HG03095 (cell line): Measurements from ENCODE around the gene PSMG3.

ENCODE experiments used
- ATAC-seq: cut with Tn5 transposase; IDR thresholded peaks from one replicate; pipeline ENCODE4 v1.9.1; 2021; ENCODE audit warnings: moderate library complexity; ENCODE audit not compliant: unreplicated experiment

The PSMG3 gene

DNA sequence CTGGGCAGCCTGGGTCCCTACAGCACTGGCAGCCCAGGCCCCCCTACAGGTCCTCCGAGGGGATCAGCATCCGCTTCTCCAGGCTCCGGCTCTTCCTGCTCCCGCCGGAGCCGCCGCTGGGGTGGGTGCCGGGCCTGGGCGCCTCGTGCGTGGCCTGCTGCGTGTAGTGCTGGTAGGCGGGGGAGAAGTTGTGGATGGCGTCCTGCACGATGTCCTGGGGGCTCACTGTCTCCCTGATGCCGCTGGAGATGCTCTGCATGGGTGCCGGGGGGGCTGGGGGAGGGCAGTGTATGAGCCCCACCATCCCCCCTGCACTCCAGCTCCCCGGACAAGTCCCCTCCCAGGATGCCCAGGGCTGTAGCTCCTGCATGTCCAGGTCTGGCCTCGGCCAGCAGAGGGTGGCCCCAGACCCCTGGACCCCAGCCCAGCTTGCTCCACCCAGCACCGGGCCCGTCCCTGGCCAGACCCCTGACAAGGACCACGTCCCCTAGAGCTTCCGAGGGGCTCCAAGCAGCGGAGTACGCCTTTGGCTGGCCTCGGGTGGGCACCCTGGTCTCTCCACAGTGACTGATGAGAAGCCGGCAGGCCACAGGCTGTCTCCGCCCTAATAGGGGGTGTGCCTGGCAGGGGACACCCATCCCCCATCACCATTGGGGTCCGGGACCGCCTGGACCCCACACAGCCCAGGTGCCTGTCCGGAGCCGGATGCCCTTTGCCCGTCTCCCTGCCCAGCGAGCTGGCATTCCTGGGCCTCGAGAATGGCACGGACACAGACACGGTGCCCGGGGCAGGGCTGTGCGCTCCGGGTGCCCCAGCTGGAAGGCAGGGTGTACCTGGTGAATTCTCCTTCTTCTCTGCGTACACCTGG, 22.7 kb downstream of the PSMG3 start:
- ATAC-seq = no peak

- ATAC-seq = no peak
Observed at GRCh38 chr7:1546274-1546908, 23.4 kb downstream of the PSMG3 start.

DNA sequence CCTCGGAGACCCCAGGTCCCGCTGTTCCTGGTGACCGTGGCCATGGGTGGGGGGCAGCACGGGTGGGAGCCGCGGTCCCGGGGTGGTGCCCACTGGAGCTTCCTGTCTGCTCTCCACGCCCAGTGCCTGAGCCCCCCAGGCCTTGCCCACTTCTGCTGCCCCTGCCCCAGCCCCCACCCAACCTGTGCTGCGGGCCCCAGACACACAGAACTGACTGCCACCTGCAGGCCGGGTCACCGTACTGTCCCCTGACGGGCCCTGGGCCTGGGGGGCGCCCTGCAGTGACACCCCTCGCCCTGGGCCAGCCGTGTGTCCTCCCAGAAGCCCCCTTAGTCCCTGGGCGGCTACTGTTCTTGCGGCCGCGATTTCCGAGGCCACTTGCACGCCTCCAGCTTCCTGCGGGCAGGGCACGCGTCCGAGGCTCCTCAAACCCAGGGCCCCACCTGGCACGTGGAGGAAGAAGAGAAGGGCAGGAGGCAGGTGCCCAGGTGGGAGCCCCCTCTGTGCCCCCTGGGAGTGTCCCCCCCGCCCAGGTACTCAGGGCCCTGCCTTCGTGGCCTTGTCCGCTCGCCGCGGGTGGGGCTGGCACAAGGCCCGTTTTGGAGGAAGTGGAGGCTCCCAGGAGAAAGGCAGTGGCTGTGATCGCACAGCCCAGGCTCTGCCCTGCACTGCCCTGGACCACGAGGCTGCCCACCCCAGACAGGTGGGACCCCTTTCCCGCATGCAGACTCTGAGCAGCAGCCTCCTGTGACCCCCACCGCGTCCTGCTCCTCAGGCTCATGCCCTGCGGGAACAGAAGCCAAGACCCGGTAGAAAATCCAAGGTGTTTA, 24.2 kb downstream of the PSMG3 start:
- ATAC-seq = no peak

DNA sequence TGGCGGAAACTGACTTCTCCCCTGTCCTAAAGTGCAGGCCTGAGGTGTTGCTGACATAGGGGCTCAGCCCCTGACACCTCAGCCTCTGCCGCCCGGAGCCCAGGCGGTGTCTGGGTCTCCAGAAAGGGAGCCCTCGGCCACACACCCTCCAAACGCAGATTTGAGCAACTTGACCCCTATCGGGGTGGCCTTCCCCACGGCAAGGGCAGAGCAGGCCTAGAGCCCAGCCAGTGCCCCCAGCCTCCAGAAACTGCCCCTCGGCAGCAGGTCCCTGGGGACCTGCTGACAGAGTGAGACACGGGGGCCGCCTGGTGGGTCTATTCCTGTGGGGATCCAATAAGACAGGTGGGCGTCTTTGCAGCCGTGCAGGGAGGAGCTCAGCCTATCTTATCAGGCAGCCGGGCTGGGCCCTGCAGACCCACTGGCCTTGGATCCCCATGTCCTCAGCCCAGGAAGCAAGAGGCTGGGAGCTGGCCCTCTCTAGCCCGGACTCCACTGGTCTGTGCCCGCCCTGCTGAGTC, 24.9 kb downstream of the PSMG3 start:
- ATAC-seq = no peak

- ATAC-seq = no peak
Observed at GRCh38 chr7:1544178-1544895, 25.5 kb downstream of the PSMG3 start.

DNA sequence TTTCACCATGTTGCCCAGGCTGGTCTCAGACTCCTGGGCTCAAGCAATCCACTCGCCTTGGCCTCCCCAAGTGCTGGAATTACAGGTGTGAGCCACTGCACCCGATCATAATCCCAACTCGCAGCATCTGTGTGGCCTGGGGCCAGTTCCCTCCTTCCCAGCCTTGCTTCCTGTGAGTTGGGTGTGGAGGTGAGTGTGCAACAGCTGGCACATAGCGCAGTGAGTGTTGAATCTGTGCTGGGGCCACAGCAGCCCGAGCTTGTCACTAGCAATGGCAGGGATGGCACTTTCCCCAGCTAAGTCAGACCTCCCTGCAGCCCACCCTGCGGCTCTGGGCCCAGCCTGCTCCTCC, 26.0 kb downstream of the PSMG3 start:
- ATAC-seq = no peak

DNA sequence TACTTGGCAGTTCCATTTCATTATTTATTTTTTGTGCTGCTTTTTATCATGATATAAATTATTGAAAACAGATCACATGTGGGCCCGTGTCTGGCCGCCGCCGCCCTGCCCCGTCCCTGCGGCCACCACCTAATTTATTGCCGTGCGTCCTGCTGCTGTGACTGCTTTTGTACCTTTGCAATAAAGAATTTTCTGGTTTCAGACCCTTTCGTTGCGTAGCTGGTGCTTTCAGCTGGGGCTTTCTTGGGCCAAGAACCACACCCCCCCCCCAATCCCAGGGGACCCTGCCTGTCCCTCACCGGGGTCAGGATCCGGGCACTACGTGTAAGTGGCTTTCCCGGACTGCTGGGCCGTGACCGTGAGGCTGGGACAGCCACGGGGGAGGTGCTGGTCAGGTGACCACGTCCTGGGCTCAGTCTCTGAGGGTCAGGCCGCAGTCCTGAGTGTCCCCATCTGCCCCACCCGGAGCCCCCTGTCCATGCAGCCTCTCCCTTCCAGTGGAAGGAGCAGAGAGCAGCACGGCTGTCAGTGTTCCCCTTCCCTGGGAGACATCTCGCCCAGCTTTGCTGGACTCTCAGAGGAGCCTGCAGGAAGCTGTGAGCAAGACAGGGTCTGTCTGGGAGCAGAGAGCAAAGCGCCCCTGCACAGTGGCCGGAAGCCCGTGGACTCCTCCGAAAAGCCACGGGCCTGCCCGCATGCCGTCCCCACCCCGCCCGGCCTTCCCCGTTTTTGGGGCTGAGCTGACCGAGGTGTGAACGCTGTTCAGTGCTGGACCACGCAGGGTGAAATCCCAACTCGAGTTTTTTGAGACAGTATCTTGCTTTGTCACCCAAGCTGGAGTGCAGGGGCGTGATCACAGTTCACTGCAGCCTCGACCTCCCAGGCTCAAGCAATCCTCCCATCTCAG, 26.7 kb downstream of the PSMG3 start:
- ATAC-seq = no peak

DNA sequence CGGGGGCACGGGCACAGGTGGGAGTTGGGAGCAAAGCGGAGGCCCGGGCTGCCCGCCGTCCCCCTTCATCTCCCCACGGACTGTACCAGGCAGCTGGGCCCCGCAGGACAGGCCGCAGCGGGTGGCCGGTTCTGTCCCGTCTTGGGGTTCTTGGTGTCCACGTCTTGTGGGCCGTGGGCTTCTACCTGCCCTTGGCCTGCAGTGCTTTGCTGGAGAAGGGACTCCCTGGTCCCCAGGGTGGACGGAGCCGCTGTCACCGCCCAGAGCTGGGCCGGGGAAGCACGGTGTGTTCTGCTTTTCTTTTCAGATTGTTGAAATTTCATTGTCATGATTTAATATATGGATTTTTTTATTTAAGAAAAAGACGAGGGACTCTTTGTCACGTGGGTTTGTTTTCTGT, 27.5 kb downstream of the PSMG3 start:
- no peak for ATAC-seq

DNA sequence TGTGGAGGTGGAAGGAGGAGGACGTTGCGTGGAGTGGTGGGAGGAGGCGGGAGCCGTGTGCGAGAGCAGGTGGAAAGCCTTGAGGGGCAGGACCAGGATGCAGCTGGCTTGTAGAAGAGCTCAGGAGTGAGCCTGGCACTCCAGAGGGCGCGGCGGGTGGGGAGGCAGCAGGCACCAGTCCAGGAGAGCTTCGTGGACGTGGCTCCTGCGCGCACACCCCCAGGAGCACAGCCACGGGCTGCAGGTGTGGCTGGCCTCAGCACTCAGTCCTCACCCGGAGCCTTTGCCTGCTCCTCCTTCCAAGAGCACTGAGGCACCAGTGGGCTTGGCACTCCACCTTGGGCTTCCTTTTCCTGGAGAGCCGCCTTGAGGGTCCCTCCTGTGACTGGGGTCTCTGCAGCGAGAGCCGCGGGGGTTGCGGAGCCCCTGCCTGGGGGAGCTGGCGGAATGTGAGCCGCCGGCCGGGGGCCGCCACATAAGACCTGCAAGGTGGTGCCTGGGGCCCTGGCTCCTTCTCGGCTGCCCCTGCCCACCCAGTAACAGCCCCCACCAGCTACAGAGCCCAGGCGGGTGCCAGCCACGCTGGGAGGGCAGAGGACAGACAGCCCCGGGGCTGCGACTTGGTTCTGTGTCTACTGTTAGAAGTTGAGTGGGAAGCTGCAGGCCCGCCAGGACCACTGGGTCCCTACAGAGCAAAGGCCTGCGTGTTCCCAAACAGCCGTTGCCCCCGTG, 28.2 kb downstream of the PSMG3 start:
- no peak for ATAC-seq

- no peak for ATAC-seq
Observed at GRCh38 chr7:1540776-1541271, 29.0 kb downstream of the PSMG3 start.

DNA sequence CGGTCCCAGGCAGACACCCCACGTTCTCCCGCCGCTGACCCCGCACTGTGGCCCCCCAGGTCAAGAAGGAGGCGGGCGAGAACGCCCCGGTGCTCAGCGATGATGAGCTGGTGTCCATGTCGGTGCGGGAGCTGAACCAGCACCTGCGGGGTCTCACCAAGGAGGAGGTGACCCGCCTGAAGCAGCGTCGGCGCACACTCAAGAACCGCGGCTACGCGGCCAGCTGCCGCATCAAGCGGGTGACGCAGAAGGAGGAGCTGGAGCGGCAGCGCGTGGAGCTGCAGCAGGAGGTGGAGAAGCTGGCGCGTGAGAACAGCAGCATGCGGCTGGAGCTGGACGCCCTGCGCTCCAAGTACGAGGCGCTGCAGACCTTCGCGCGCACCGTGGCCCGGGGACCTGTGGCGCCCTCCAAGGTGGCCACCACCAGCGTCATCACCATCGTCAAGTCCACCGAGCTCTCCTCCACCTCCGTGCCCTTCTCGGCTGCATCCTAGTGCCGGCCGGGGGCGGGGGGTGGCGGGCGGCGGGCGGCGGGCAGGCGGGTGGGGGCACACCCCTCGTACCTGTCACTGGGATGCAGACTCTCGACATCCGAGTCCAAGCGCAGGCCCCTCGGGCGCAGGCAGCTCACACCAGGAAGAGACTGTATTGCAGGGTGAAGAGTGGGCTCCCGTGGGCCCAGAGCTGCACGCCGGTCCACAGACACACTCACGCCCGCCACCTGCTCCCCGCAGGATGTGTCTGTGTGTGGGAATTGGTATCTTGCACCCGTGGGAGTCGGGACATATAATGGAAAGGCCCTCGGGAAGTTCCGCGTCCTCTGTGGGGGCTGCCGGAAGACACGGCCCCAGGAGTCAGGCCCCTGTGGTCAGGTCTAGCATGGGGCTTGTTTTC, 29.7 kb downstream of the PSMG3 start:
- ATAC-seq = no peak

DNA sequence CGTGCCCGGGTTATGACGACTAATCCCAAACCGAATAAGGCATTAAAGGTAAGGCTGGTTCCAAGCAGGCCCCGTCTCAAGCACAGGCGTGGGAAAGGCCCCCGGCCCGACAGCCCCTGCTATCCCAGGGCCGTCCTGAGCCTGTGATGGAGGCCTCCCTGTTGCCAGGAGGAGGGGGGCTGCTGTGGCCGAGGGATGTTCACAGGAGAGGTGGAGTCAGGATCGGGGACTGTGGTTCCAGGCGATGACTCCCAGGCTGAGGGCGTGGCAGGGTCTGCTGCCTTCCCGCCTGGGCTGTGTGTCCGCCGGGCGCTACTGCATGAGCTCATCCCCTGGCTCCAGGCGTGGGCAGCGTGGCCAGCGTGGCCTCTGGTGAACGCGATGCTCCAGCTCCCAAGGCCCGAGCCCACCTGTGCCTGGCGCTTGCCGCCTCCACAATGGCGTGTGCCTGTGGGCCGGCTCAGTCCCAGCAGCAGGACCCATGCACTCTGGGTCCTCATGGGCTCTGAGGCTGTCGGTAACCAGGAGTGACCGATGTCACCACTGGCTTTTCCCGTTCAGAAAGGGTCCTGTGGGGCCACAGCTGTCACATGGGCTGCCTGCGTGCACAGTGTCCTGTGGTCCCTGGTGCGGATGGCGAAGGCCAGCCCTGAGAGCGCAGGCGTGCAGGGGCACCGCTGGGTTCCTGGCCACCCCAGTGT, 30.5 kb downstream of the PSMG3 start:
- no peak for ATAC-seq

- ATAC-seq = no peak
Observed at GRCh38 chr7:1538544-1539180, 31.2 kb downstream of the PSMG3 start.

DNA sequence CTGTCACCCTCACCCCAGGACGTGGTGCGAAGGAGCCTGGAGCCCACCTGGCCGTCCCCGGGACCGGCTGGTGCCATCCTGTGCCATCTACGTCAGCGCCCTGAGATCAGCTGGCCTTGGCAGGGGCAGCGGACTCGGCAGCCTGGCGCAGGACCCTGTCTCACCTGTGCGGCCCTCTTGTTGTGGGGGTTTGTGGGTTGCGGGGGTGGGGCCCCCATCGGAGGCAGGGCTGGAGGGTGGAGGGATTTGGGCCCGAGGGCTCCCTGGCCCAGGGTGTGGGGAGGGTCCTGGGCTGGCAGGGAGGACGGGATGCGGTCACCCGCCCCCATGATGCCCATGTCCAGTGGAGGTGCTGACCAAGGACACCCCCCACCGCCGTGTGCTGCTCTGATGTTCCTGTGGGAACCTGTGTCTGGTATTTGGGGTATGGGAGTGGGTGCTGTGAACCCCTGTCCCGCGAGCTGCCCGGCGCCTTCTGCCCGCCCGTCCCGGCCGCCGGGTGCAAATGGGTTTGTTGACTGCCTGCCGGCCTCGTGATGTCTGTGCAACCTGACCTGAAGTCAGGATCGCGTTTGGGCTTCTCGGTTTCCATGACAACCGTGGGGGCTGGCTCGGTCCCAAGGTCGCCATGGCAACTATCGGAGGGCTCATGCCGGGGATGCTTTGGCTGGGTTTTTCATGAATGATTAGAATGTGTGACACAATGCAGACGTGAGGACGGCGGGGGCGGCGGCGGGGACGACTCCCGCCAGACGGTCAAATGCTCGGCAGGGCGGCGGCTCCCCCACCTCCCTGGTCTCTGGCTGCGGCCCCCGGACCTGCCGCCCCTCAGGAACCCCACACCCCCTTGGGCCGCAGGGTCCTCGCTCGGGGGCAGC, 32.1 kb downstream of the PSMG3 start:
- ATAC-seq = no peak

- no peak for ATAC-seq
Observed at GRCh38 chr7:1536743-1537534, 32.9 kb downstream of the PSMG3 start.
